ENCODE measurements around the gene GDF2. TPM values are rescaled to one million over a fixed set of nuclear protein-coding genes. Genes with fewer than 3 reads are reported as not detected.

GDF2 gene
- total RNA-seq, result not detected

- TF ChIP-seq CTCF (IDR thresholded peaks at IDR 0.05), result no peak
- H3K27me3 ChIP-seq (replicated peaks; ENCODE audit: insufficient read depth), result no peaks in the 10 kb centered on the region
- H3K36me3 ChIP-seq, result no peaks in the 10 kb centered on the region
- no peak within 1 kb of the TSS for H3K4me3 ChIP-seq
- no peaks in the 10 kb centered on the region for H3K9me3 ChIP-seq
- no peaks in the 10 kb centered on the region for H3K4me1 ChIP-seq (ENCODE audit: control insufficient read depth in 1 of 2, low read depth in 2 of 2)
- ATAC-seq (ENCODE audit: insufficient number of reproducible peaks, low FRiP score, low read depth) (no peak), DNase-seq (ENCODE audit: low spot score) (no peak)
- no peak within 1 kb of the TSS for H3K27ac ChIP-seq
Measured at GRCh38 chr10:47322300-47323061, at the start of gene GDF2. TSS of gene GDF2 (plus strand) at chr10:47322454. CDS start at chr10:47322669, 215 bp downstream.

GRCh38 chr10:47276071-47276470 is 46.2 kb upstream of the GDF2 start:
- no peak overlapping the region for H3K27ac ChIP-seq
- no peaks in the 10 kb centered on the region for H3K9me3 ChIP-seq
- no peak overlapping the region for H3K4me3 ChIP-seq
- DNase-seq (ENCODE audit: low spot score) (no peak), ATAC-seq (ENCODE audit: insufficient number of reproducible peaks, low FRiP score, low read depth) (no peak)
- H3K4me1 ChIP-seq (ENCODE audit: control insufficient read depth in 1 of 2, low read depth in 2 of 2), result no peaks in the 10 kb centered on the region
- H3K36me3 ChIP-seq, result no peaks in the 10 kb centered on the region
- no peaks in the 10 kb centered on the region for H3K27me3 ChIP-seq (replicated peaks; ENCODE audit: insufficient read depth)
- no peak for TF ChIP-seq CTCF (IDR thresholded peaks at IDR 0.05)

GRCh38 chr10:47276576-47277351 is 45.5 kb upstream of the GDF2 start:
- no peaks in the 10 kb centered on the region for H3K9me3 ChIP-seq
- no peak overlapping the region for H3K4me3 ChIP-seq
- H3K36me3 ChIP-seq, result no peaks in the 10 kb centered on the region
- no peaks in the 10 kb centered on the region for H3K4me1 ChIP-seq (ENCODE audit: control insufficient read depth in 1 of 2, low read depth in 2 of 2)
- H3K27me3 ChIP-seq (replicated peaks; ENCODE audit: insufficient read depth), result no peaks in the 10 kb centered on the region
- no peak overlapping the region for H3K27ac ChIP-seq
- no peak for ATAC-seq (ENCODE audit: insufficient number of reproducible peaks, low FRiP score, low read depth)
- TF ChIP-seq CTCF (IDR thresholded peaks at IDR 0.05), result no peak
- DNase-seq (ENCODE audit: low spot score), result no peak

- Histone ChIP-seq H3K4me3 (no peak overlapping the region), H3K36me3 (no peaks in the 10 kb centered on the region)
- no peak for ATAC-seq (ENCODE audit: insufficient number of reproducible peaks, low FRiP score, low read depth)
Measured at GRCh38 chr10:47277352-47278151, 44.7 kb upstream of the GDF2 start.

More at GRCh38 chr10:47277352-47278151, 44.7 kb upstream of the GDF2 start:
- Histone ChIP-seq H3K27me3 (replicated peaks; ENCODE audit: insufficient read depth) (no peaks in the 10 kb centered on the region), H3K4me1 (ENCODE audit: control insufficient read depth in 1 of 2, low read depth in 2 of 2) (no peaks in the 10 kb centered on the region), H3K9me3 (no peaks in the 10 kb centered on the region), H3K27ac (no peak overlapping the region)
- no peak for DNase-seq (ENCODE audit: low spot score)
- TF ChIP-seq CTCF (IDR thresholded peaks at IDR 0.05), result no peak

Measured in thoracic aorta (tissue), 2 donors.